Uterus (tissue), 2 donors: ENCODE results near the gene FASN.

Experiments
- CTCF ChIP-seq, 4 experiments: fragments of 200-600 bp in 2 of 4; fragments of 450-650 bp in 2 of 4; sonication (generic) in 2 of 4; IDR thresholded peaks; one replicate each; pipeline ENCODE4 v1.5.1; 2016 to 2019; ENCODE audit warnings: antibody characterized with exemption in 4 of 4, mild to moderate bottlenecking in 2 of 4, moderate library complexity in 1 of 4
- POLR2A ChIP-seq, 2 donors: fragments of 450-650 bp; IDR thresholded peaks; one replicate each; pipeline ENCODE4 v1.6.1; 2016; ENCODE audit warnings: antibody characterized with exemption in 2 of 2, mild to moderate bottlenecking in 1 of 2, moderate library complexity in 1 of 2

GRCh38 chr17:82034371-82035011, 63.5 kb downstream of the FASN start:
- TF ChIP-seq CTCF (IDR thresholded peaks at IDR 0.05) (no peak), POLR2A (IDR thresholded peaks at IDR 0.05) (no peak)
